HS-5 (cell line): ENCODE results near the gene FNTB.

Experiments
- DNase-seq: peaks from one replicate; pipeline ENCODE4 v3.0.0-alpha.2; 2012; ENCODE audit warnings: low read depth

Gene FNTB

DNA sequence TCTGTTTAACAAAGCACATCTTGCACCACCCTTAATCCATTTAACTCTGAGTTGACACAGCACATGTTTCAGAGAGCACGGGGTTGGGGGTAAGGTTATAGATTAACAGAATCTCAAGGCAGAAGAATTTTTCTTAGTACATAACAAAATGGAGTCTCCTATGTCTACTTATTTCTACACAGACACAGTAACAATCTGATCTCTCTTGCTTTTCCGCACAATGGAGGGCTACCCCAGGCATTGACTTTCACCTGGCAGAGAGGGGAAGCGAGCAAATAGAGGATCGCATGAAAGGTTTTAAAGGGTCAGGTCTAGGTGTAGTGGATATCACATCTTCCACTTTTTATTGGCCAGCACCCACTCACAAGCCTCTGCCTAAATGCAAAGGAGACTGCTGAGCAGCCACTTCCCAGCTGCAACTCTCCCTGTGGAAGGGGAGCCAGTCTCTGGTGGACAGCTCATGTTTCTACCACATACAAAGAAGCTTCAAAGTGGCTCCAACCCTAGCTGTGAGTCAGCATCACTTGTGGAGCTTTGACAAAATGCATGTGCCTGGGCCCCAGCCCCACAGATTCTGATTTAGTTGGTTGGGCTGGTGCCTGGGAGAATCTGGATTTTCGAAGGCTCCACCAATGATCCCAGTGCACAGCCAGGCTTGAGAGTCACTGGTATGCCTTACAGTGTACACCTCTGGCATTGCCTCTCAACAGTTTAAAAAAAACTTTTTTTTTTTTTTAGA lies 7.2 kb upstream of the FNTB start:
- DNase-seq, result no peak

DNA sequence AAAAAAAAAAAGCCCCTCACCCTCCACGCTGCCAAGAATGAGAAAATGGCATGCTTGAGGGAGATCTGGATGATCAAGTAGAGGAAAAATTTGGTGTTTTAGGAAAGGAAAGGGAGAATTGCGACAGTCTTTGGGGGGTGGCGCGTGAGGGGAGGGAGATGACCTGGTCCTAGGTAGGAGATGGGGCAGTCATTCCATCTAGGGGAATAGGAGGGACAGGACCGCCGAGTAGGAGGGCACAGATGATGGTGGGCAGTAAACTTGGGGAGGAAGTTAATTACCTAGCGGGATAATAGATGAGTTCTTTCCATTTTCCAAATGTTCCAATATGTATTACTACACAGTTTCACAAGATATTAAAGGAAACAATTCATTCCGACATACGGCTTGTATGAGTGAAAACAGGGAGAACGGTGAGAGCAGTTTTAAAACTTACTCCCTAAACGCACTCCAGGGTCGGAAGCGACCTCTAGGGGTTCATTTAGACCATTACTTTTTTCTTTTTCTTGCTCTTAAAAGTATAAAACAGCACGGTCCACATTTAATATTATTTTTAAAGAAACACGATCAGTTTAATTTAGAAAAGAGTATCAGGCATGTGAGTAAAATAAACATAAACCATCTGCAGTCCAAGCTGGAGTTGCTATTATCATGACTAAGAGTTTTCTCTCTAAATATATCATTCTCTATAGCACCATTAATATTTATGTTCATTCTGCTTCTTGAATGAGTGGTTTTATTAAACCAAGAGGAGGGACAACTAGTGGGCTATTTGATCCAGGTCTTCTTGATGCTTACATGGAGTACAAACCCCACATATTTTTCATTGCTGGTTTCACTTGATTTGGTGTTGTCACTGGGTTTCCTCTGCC lies 3.0 kb upstream of the FNTB start:
- DNase-seq, result no peak

DNA sequence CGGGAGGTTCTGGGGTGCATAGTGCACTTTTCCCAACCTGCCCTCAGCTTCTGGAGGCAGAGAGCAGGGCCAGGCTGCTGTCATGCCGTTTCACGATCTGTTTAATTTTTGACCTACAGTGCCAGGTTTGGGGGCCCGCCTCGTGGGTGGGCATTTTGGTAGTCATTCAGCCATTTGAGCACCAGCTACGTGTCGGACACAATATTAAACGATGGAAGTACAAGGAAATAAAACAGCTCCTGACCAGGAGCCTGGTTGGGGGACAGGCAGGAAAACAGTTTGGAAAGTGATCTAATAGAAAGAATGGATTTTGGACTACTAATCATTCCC lies 708 bp downstream of the FNTB start:
- no peak for DNase-seq

DNA sequence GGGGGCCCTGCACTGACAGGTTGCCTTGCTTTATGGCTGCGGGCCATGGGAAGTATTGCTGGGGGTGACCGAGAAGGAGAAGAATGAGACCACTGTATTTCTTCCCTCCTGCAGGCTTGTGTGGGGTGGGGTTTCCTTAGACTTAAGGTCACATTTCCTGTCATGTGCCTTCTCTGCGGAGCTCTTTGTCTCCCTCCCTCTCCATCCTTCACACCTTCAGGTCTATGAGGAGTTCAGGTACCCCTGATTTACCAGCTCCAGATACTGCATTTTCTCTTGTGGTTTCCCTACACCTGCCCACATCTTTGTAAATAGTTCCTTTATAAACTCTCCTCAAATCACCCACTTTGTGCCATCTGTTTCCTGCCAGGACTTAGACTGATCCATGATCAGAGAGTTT lies 3.6 kb downstream of the FNTB start:
- DNase-seq, result no peak

DNA sequence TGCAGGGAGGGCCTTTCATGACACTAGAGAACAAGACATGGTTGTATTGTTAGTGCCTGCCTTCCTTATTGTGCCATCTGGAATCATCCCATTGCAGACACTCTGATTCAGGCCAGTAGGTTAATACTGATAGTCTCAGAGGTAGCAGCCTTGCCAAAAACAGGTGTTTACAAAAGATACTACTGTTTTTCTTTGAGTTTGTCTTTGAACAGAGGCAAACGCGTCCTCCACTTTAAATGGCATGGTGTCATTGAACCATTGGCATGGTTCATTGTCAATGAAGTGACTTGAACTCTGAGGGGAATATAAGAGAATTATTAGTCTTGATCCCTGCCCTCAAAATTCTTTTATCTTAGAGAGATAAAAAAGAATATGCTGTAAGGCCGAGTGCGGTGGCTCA lies 4.2 kb downstream of the FNTB start:
- no peak for DNase-seq

DNA sequence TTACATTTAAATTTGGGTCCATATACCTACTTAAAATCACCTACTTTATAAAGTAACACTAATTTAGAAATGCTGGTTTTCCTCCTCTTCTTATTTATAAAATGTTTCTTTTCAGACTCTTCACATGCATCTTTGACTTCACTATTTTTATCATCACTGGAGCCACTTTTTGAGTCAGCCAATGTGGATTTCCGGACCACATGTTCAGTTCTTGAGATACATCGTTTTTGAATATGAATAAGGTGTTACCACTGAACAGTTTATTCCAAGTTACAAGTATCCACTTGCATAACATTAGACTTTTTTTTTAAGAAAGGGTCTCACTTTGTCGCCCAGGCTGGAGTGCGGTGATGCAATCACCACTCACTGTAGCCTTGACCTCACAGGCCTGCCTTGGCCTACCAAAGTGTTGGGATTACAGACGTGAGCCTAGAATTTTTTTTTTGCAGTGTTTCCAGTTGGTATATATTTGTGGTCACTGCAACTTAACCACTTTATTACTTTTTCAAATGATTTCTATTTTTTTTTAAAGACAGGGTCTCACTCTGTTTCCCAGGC lies 5.7 kb downstream of the FNTB start:
- no peak for DNase-seq

DNA sequence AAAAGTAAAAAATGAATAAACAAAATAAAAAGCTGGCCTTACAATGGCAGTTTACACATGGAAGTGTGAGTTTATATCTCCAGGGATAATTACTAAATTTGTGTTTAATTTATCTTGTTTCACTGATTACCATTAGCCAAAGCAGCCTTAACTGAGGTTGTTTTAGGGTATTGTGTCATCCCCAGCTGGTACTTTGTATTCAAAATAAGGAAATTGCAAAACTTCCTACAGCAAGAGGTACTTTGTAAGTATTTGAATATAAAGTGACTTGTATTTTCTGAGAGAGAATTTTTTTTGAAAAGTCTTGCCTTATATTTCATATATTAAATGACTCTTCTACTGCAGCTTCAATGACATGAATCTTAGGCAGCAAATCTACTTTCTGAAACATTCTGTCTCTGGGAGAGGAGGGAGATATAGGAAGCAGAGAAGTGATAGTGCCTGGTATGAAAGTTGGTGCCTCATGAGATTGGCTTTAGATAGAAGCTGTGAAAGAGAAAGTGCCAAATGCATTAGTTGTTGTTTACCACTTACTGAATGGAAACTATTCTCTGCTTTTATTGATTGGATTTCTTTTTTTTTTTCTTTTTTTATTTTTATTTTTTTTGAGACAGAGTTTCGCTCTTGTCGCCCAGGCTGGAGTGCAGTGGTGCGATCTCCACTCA lies 6.7 kb downstream of the FNTB start:
- DNase-seq, result no peak

DNA sequence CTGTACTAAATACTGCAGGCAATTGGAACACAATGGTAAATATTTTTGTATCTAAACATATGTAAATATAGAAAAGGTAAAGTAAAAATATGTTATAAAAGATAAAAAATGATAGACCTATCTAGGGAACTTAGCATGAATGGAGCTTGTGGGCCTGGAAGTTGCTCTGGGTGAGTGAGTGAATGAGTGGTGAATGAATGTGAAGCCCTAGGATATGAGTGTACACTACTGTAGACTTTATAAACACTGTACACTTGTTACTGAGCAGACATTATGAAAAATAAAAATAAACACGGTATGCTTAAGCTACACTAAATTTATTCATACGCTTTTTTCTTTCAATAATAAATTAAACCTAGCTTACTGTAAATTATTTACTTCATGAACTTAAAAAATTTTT lies 7.8 kb downstream of the FNTB start:
- DNase-seq, result no peak

DNA sequence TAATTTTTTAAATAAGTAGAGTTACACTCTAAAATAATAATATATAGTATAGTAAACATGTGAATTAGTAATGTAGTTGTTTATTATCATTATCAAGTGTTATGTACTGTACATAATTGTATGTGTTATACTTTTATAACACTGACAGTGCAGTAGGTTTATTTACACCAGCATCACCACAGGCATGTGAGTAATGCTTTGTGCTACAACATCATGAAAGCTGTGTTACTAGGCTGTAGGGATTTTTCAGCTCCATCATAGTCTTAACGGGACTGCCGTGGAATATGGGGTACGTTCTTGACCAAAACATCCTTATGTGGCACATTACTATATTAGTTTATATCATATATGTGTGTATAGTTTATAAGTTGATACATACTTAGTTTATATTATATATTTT lies 8.6 kb downstream of the FNTB start:
- DNase-seq, result no peak

DNA sequence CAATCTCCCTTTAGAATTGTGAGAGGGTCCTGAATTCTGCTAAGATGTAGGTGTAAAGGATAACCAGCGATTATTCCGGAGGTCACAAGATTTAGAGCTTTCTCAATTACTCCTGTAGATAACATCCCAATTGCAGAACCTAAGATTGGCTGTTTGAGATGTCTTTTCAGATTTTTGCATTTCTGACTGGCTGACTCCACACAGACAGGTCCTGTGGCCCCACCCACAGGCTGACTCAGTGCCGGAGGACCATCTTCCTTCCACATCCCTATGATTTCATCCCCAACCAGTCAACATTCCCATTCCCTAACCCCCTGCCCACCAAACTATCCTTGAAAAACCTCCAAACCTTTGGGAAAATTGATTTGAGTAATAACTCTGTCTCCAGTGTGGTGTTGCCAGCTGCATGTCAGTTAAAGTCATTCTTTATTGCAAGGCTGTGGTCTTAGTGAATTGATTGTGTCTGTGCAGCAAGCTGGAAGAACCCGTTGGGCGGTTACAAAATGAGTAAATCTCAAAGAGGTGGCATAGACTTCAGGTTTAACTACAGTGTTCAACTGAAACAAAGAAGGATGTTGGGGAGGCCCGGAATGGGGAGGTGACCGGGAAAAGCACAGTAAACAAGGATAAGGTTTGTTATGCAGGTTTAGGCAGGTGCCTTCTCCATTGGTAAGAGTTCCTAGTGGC lies 10.6 kb downstream of the FNTB start:
- DNase-seq, result no peak

DNA sequence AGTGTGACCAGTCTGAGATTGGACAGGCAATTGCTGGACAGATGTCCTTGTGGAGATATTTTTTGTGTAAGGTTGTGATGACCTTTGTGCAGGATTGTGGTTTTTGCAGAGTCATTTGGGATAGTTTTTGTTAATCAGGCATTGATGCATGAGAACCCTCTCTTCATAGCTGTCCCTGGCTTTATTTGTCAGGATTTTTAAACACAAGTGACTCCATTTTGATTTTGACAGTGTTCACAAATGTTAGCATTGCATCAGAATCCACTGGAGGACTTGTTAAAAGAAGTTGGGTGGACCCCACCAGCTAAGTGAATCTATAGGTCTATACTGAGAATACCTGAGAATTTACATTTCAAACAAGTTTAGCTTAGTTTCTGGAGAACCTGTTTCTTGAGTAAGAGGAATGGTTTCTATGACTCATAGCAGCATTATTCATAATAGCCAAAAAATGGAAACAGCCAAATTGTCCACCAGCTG lies 11.8 kb downstream of the FNTB start:
- no peak for DNase-seq

DNA sequence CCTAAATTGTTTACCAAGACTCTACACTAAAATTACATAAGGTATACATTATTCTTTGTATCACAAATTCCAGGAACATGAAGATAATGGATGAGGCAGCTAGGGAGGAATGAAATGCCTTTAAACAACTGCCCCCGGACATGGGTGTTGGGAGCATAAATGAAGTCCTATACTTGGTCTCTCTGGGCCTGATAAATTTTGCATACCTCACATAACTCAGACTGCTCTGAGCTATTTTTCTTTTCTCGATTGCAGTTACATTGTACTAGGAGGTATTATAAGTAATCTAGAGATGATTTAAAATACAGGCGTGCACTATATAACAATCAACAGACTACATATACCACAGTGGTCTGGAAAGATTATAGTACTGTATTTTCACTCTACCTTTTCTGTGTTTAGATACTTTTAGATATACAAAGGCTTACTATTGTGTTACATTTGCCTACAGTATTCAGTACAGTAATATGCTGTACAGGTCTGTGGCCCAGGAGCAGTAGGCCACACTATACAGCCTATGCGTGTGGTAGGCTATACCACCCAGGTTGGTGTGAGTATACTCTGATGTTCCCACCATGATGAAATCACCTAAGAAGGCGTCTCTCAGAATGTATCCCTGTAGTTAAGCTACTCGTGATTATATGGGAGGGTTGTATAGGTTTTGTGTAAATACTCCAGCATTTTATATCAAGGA lies 14.3 kb downstream of the FNTB start:
- no peak for DNase-seq

DNA sequence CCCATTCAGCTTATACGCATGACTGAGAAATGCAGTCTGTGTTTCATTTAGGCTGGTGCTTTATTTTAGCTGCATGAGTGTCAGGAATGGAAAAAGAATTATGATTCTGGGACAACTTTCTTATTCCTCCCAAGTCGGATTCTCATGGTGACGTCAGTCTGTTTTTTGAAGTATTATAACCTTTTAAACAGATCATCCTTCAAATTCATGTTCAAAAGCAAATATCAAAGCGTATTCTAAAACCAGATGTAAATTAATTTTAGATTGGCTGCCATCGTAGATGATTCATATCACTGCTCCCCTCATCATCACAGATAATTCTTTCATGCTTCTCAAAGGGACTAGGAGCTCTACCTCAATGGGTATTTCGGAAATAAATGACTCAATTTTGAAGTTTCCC lies 15.0 kb downstream of the FNTB start:
- no peak for DNase-seq

DNA sequence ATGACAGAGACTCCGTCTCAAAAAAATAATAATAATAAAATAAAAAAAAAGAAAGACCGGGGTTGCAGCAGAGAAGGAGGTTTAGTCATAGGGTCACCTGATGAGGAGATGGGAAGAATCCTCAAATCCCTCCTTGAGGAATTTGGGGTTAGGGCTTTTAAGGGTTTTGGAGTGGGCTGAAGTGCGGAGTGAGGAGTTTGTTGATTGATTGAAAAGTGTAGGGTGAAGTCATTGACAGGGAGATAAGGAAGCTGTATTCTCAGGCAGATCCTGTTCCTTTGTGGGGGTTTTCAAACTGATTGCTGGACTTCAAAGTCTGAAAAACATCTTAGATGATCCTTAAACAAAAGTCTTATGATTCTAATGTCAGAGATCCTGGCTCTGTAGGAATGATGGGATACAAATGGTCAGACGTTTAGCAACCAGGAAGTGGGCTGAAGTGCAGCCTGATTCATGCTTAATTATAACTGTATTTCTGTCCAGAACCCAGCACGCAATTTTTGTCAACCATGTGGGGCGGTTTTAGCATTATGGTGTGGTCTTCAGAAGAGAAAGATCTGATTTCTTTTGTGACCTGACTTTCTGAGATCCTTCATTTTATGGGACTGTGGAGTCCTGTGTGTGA lies 16.0 kb downstream of the FNTB start:
- DNase-seq, result no peak

DNA sequence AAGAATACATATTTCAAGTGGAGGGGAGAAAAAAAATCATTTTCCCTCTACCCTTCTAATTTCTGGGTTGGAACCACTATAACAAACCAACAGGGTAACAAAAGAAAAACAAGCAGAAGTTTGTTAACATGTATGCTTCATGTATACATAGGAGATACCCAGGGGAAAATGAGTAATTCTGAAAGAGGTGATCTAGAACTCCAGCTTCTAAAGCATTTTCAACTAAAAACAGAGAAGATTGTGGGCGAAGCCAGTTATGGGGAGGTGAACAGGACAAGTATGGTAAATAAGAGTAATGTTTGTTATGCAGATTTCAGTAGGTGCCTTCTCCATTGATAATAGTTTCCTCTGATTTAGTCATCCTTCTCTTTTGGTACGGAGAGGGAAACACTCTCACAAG lies 16.7 kb downstream of the FNTB start:
- DNase-seq, result no peak

DNA sequence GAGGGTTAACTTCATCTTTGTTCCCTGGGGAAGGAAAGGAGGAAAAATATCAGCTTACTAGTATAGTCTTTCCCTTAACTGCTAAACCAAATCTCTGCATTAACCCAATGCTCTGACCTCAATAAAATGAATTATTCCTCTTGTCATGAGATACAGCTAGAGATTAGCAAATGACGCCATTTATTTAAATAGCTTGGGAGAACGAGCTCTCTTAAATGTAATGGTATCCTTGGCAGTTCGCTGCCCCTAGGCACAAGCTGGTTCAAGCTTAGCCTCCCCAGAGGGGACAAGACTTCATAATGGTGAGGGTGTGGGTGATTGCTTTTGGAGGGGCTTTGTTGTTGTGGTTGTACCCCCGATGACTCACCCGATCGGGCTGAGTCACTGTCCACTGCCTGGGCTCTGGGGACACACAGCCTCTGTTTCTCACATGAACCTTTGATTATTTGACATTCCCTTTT lies 19.6 kb downstream of the FNTB start:
- no peak for DNase-seq

DNA sequence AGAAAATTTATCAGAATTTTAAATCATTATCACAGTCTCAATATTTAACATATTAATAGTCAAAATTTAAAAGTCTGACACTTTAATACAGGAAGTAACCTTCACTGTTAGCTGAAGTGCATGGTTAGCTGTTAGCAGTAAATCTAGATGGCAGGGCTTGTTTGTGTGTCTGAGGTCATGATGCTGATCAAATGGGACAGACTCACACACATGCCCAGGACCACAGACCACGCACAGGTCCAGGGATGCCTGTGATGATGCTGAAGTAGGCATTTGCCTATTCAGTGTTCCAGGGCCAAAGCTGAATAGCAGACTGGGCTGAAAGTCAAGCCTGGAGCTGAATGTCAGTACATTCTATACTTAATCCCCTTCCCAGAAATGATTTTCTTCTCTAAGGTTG lies 20.5 kb downstream of the FNTB start:
- DNase-seq, result no peak

DNA sequence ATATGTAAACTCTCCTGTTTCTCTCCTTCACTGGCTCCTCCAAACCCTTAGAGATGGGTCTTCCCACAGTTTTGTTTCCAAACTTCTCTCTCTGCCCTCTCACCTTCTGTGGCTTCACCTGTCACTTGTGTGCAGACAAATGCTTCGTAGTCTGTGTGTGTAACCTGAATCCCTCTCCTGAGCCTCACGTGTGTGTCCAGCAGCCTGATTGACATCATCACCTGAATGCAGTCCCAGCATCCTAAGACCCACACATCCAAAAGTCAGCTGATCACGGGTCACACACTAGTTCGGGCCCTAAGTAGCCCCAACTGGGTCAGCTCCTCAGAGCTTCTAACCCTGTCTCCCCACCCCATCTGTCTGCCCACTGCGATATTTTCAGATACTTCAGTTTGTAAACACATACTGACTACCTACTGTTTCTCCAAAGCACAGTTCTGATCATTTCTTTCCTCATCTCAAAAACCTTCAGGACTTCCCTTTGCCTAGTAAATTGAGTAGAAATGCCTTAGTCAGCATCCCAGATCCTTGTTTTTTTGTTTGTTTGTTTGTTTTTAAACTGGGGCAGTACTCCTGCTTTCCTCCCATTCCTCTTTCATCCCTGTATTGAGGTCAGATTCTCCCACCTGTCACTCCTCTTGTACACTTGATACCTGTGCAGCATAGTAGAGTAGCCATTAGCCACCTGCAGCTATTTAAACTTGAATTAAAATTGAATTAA lies 23.7 kb downstream of the FNTB start:
- no peak for DNase-seq

DNA sequence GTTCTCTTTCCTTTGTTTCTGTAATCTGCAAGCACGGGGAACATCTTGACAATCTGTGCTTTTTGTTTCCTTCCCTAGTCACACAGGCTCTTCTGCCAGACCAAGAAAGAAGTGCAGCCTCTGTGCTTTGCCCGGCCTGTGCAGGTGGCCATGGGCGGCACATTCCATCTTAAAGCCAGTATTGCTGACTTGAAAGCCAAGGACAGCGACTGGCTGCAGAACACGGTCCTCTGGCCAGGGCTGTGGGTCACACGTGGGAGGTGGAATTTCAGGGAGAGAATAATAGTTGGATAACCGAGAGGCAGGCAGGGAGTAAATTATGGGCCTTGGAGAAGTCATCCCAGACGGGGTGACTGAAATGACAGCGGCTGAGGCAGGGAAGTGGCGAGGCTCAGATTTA lies 24.8 kb downstream of the FNTB start:
- no peak for DNase-seq

DNA sequence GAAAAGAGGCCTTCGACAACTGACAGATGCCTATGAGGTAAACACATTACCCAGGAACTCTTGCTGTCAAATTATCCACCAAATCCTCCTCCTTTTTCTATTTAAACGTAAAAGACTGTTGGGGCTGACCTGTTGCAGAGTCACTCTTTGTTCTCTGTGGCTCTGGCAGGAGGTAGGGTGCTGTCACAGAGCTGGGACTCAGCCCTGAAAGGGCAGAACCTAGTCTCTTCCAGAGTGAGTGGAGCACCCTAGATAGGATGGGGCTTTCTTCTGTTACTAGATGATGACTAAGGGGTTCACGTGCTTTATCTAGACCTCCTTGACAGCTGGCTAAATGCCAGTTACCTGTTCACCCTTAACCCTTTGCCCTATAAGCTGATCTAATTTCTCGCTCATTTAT lies 25.7 kb downstream of the FNTB start:
- DNase-seq, result no peak
